KMS-11 (cell line): ENCODE results near the gene DIS3.
A peak's percentile ranks its signal among the peaks of the same experiment; 100 is the strongest.
"Not testable (repeated sequence)": the region's sequence is repeated elsewhere in the genome, so short reads cannot be mapped to it uniquely, and the experiment has no call there.

ENCODE experiments used
- H2AFZ ChIP-seq: fragments of 200-600 bp; sonication (generic); 2 replicates; pipeline ENCODE4 v1.6.1; 2016; ENCODE audit warnings: antibody characterized with exemption, mixed run types, low read depth
- H3K27ac ChIP-seq: fragments of 200-600 bp; sonication (generic); 2 replicates; pipeline ENCODE4 v1.6.1; 2016; ENCODE audit warnings: mild to moderate bottlenecking, mixed run types
- H3K27me3 ChIP-seq: fragments of 200-600 bp; sonication (generic); 2 replicates; pipeline ENCODE4 v1.6.1; 2017; ENCODE audit warnings: mild to moderate bottlenecking, low read depth, mixed run types, moderate library complexity; ENCODE audit not compliant: insufficient read depth
- H3K36me3 ChIP-seq: fragments of 200-600 bp; sonication (generic); 2 replicates; pipeline ENCODE4 v1.6.1; 2017; ENCODE audit warnings: mild to moderate bottlenecking, mixed run types; ENCODE audit not compliant: insufficient read depth
- H3K4me1 ChIP-seq: fragments of 200-600 bp; sonication (generic); 2 replicates; pipeline ENCODE4 v1.6.1; 2016; ENCODE audit warnings: mild to moderate bottlenecking, low read depth, mixed run types; ENCODE audit not compliant: poor library complexity, severe bottlenecking
- H3K4me2 ChIP-seq: fragments of 200-600 bp; sonication (generic); 2 replicates; pipeline ENCODE4 v1.7.0; 2016; ENCODE audit warnings: mild to moderate bottlenecking, mixed run types
- H3K4me3 ChIP-seq: fragments of 200-600 bp; sonication (generic); IDR thresholded peaks from 2 replicates; pipeline ENCODE4 v1.6.1; 2017; ENCODE audit warnings: low read depth, low read length, mixed read lengths; ENCODE audit not compliant: insufficient read depth
- H3K79me2 ChIP-seq: fragments of 200-600 bp; sonication (generic); 2 replicates; pipeline ENCODE4 v1.6.1; 2016; ENCODE audit warnings: low read depth, mixed run types; ENCODE audit not compliant: insufficient read depth
- H3K9ac ChIP-seq: fragments of 200-600 bp; sonication (generic); 2 replicates; pipeline ENCODE4 v1.6.1; 2016; ENCODE audit warnings: mild to moderate bottlenecking, mixed run types
- H4K20me1 ChIP-seq: fragments of 200-600 bp; sonication (generic); 2 replicates; pipeline ENCODE4 v1.6.1; 2016; ENCODE audit warnings: mild to moderate bottlenecking, mixed run types; ENCODE audit not compliant: insufficient read depth
- TF ChIP-seq, protein P1 (sequence below): fragments of 200-600 bp; sonication (generic); conservative IDR thresholded peaks from 2 replicates; pipeline ENCODE4 v1.6.1; 2017; ENCODE audit warnings: low read depth, mild to moderate bottlenecking, antibody characterized with exemption, low read length, moderate library complexity, mixed read lengths

DIS3 gene

DNA sequence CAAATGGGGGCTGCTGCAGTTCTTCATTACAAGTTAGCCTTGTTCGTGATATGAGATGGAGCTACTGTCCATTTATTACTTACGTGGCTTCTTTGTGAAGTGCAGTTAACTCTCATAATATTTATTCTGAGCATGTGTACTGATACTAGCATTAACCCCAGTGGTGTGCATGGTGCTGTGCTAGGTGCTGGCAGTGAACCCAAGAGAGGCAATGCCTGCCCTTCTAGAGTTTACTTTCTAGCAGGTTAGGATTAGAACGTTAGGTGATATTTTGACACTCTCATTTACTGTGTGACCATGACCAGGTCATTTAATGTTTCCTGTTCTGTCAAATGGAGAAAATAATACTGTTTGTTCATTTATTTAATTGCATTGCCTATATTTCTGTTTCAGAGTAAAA is 17.1 kb upstream of the DIS3 start:
- H3K4me2 ChIP-seq = no peak overlapping the region
- no peaks in the 10 kb centered on the region for H3K79me2 ChIP-seq
- H3K36me3 ChIP-seq = no peaks in the 10 kb centered on the region
- no peak overlapping the region for H2AFZ ChIP-seq
- no peak overlapping the region for H3K27ac ChIP-seq
- no peaks in the 10 kb centered on the region for H3K27me3 ChIP-seq
- no peak overlapping the region for H3K9ac ChIP-seq
- H3K4me3 ChIP-seq = no peak overlapping the region
- no peaks in the 10 kb centered on the region for H3K4me1 ChIP-seq
- TF ChIP-seq, protein P1, sequence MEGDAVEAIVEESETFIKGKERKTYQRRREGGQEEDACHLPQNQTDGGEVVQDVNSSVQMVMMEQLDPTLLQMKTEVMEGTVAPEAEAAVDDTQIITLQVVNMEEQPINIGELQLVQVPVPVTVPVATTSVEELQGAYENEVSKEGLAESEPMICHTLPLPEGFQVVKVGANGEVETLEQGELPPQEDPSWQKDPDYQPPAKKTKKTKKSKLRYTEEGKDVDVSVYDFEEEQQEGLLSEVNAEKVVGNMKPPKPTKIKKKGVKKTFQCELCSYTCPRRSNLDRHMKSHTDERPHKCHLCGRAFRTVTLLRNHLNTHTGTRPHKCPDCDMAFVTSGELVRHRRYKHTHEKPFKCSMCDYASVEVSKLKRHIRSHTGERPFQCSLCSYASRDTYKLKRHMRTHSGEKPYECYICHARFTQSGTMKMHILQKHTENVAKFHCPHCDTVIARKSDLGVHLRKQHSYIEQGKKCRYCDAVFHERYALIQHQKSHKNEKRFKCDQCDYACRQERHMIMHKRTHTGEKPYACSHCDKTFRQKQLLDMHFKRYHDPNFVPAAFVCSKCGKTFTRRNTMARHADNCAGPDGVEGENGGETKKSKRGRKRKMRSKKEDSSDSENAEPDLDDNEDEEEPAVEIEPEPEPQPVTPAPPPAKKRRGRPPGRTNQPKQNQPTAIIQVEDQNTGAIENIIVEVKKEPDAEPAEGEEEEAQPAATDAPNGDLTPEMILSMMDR = no peak
- H4K20me1 ChIP-seq = no peaks in the 10 kb centered on the region

DNA sequence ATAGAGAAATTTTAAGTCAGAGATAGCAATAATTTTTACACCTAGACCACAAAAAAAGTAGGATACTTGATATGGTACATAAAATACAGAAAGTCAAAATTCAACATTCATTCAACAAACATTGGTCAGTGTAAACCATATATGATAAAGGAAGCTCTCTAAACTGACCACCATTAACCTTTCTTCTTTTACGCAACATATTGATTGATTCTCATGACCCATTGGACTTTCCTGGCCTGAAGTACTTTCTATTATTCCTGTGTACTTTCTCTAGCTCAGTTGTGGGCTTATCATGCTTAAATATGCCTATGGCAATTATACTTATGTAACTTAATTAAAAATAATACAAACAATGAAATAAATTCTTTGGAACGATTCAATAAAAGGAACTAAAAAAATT is 10.9 kb upstream of the DIS3 start:
- Histone ChIP-seq H2AFZ (no peak overlapping the region), H3K27ac (no peak overlapping the region), H3K9ac (no peak overlapping the region), H3K4me1 (peaks cover 7% of the 10 kb centered on the region), H3K79me2 (no peaks in the 10 kb centered on the region), H3K27me3 (no peaks in the 10 kb centered on the region), H3K4me2 (no peak overlapping the region), H3K36me3 (no peaks in the 10 kb centered on the region), H3K4me3 (no peak overlapping the region), H4K20me1 (no peaks in the 10 kb centered on the region)
- TF ChIP-seq, protein P1 = no peak

DNA sequence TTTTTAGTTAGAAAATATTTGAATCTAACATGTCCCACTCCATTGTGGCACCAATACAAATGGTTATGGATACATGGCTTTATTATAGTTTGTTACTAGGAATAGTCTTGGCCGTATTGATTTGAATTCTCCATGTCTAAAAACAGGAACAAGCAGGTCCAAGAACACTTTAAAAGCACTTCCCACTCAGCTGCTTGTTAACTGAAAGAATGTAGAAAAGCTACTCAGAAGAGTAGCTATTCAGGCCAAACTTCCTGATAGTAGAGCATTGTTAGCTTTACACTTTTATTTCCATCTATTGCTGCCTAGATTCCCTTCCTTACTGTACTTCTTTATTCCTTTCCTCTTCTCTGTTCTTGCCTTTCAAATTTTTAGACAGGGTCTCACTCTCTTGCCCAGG is 7.1 kb upstream of the DIS3 start:
- TF ChIP-seq, protein P1 = no peak
- no peaks in the 10 kb centered on the region for H4K20me1 ChIP-seq
- peaks cover 9% of the 10 kb centered on the region for H3K4me1 ChIP-seq
- no peak overlapping the region for H3K4me2 ChIP-seq
- H3K4me3 ChIP-seq = no peak overlapping the region
- no peak overlapping the region for H3K9ac ChIP-seq
- H3K36me3 ChIP-seq = no peaks in the 10 kb centered on the region
- no peak overlapping the region for H2AFZ ChIP-seq
- peaks cover 2% of the 10 kb centered on the region; the same call in 1 of the 2 replicates for H3K79me2 ChIP-seq
- H3K27me3 ChIP-seq = no peaks in the 10 kb centered on the region
- no peak overlapping the region for H3K27ac ChIP-seq

DNA sequence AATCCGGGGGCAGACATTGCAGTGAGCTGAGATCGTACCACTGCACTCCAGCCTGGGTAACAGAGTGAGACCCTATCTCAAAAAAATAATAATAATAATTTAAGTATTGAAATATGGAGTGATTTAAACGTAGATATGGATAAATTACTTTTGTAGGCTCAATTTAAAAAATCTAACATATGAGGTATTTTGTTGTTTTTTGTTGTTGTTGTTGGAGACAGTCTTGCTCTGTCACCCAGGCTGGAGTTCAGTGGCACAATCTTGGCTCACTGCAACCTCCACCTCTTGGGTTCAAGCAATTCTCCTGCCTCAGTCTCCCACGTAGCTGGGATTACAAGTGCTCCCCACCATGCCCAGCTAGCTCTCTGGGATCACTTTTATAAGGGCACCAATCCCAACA is 3.0 kb upstream of the DIS3 start:
- not testable (repeated sequence) for H3K4me2 ChIP-seq, H3K27ac ChIP-seq, H2AFZ ChIP-seq, H3K4me3 ChIP-seq, H4K20me1 ChIP-seq, H3K36me3 ChIP-seq, H3K9ac ChIP-seq, H3K27me3 ChIP-seq
- H3K79me2 ChIP-seq = peaks cover 34% of the 10 kb centered on the region
- peaks cover 20% of the 10 kb centered on the region for H3K4me1 ChIP-seq

DNA sequence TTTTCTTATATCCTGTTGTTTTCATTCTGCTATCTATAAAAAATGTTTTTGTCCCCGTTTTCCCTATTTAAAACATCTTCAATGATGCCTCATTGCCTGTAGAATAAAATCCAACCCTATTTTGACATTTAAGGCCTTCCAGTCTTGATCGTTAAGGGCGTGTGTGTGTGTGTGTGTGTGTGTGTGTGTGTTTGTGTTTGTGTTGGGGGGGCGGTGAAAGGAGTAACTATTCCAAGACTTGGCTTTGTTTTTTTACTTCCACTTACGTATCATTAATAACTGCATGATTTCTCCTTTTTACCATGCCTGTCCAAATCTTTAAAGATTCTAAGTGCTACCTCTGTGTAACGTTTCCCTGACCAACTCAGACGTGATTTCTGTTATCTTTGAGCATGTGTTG is 1.0 kb upstream of the DIS3 start:
- H3K4me2 ChIP-seq = peak overlapping the region; percentile 51
- no peaks in the 10 kb centered on the region for H3K27me3 ChIP-seq
- peaks cover 20% of the 10 kb centered on the region for H3K4me1 ChIP-seq
- H2AFZ ChIP-seq = peak overlapping the region; percentile 42
- H3K27ac ChIP-seq = peak overlapping the region; percentile 71
- H3K36me3 ChIP-seq = no peaks in the 10 kb centered on the region
- no peaks in the 10 kb centered on the region for H4K20me1 ChIP-seq
- no peak overlapping the region for H3K4me3 ChIP-seq
- H3K9ac ChIP-seq = peak overlapping the region; percentile 73; the same call in 1 of the 2 replicates
- TF ChIP-seq, protein P1 = no peak
- H3K79me2 ChIP-seq = peaks cover 42% of the 10 kb centered on the region
